ENCODE results near the gene MYG1. TPM values are rescaled to one million over a fixed set of nuclear protein-coding genes. Genes with fewer than 3 reads are reported as not detected.

MYG1 gene
- total and polyA plus RNA-seq, 2 of the 13 experiments (the other 11 are each of a cell fraction or from before 2014, with no cell fraction given): 38.6 to 58.0 TPM

DNA sequence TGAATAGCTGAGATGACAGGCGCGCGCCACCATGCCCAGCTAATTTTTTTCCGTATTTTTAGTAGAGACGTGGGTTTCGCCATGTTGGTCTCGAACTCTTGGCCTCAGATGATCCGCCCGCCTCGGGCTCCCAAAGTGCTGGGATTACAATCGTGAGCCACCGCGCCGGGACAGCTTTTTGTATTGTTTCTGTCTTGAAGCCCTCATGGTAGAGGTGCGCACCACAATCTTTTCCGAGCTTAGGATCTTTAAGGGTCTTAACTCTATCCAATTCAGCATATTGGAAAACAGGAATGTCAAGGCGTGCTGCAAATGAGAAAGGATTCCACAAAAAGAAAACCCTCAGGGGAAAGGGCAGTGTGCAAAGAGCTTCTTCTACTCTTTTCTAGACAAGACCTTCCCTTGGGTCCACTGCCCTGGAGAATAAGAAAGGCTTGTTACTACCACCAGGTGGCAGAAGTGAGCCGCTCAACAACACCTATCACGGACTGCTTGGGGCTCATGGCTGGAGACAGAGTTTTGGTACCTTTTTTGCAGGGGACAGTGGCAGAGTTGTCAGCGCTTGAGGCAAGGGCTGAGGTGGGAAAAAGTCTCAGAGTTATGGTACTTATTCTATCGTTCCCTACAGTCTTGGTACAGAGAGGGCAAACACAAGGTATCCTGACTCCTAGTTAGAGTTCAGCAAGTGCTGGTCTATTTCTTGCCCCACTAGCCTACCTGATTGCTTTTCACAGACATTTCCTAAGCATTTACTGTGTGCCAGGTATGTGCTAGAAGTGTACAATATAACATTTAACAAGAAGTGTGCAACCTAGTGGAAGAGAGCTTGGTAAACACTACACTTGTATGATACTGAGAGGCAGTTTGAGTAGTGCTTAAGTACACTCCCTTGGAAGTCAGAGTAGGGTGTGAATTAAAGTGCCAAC lies 53.1 kb downstream of the MYG1 start (continued):
- TF ChIP-seq, protein P1, sequence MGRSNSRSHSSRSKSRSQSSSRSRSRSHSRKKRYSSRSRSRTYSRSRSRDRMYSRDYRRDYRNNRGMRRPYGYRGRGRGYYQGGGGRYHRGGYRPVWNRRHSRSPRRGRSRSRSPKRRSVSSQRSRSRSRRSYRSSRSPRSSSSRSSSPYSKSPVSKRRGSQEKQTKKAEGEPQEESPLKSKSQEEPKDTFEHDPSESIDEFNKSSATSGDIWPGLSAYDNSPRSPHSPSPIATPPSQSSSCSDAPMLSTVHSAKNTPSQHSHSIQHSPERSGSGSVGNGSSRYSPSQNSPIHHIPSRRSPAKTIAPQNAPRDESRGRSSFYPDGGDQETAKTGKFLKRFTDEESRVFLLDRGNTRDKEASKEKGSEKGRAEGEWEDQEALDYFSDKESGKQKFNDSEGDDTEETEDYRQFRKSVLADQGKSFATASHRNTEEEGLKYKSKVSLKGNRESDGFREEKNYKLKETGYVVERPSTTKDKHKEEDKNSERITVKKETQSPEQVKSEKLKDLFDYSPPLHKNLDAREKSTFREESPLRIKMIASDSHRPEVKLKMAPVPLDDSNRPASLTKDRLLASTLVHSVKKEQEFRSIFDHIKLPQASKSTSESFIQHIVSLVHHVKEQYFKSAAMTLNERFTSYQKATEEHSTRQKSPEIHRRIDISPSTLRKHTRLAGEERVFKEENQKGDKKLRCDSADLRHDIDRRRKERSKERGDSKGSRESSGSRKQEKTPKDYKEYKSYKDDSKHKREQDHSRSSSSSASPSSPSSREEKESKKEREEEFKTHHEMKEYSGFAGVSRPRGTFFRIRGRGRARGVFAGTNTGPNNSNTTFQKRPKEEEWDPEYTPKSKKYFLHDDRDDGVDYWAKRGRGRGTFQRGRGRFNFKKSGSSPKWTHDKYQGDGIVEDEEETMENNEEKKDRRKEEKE (IDR thresholded peaks at IDR 0.05): no peak
- TF ChIP-seq ZNF17 (CRISPR knock-in tag; IDR thresholded peaks at IDR 0.05) (no peak), ZNF652 (CRISPR knock-in tag; IDR thresholded peaks at IDR 0.05; ENCODE audit: borderline replicate concordance, low read depth) (no peak), ATRX (CRISPR knock-in tag; IDR thresholded peaks at IDR 0.05; ENCODE audit: borderline replicate concordance) (no peak), PHF20 (CRISPR knock-in tag; IDR thresholded peaks at IDR 0.05) (no peak), RFX3 (CRISPR knock-in tag; IDR thresholded peaks at IDR 0.05) (no peak), JDP2 (CRISPR knock-in tag; IDR thresholded peaks at IDR 0.05; ENCODE audit: borderline replicate concordance) (no peak), ZNF20 (CRISPR knock-in tag; IDR thresholded peaks at IDR 0.05) (no peak), MZF1 (CRISPR knock-in tag; IDR thresholded peaks at IDR 0.05; ENCODE audit: borderline replicate concordance) (no peak), TP53 (CRISPR knock-in tag; conservative IDR thresholded peaks at IDR 0.05) (no peak), ASH2L (IDR thresholded peaks at IDR 0.05; ENCODE audit: insufficient read length, low read depth, low read length) (no peak), ZNF766 (CRISPR knock-in tag; IDR thresholded peaks at IDR 0.05; ENCODE audit: borderline replicate concordance) (no peak), NCOR1 (IDR thresholded peaks at IDR 0.05; ENCODE audit: borderline replicate concordance, low read length) (no peak), NCOA1 (CRISPR knock-in tag; IDR thresholded peaks at IDR 0.05) (no peak), ZFP90 (CRISPR knock-in tag; IDR thresholded peaks at IDR 0.05; ENCODE audit: borderline replicate concordance) (no peak), ZNF792 (CRISPR knock-in tag; IDR thresholded peaks at IDR 0.05) (peak; percentile 86), FOXJ3 (CRISPR knock-in tag; IDR thresholded peaks at IDR 0.05; ENCODE audit: borderline replicate concordance) (no peak)
- TF ChIP-seq, protein P2, sequence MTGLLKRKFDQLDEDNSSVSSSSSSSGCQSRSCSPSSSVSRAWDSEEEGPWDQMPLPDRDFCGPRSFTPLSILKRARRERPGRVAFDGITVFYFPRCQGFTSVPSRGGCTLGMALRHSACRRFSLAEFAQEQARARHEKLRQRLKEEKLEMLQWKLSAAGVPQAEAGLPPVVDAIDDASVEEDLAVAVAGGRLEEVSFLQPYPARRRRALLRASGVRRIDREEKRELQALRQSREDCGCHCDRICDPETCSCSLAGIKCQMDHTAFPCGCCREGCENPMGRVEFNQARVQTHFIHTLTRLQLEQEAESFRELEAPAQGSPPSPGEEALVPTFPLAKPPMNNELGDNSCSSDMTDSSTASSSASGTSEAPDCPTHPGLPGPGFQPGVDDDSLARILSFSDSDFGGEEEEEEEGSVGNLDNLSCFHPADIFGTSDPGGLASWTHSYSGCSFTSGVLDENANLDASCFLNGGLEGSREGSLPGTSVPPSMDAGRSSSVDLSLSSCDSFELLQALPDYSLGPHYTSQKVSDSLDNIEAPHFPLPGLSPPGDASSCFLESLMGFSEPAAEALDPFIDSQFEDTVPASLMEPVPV (CRISPR knock-in tag; IDR thresholded peaks at IDR 0.05): no peak
- TF ChIP-seq, protein P3, sequence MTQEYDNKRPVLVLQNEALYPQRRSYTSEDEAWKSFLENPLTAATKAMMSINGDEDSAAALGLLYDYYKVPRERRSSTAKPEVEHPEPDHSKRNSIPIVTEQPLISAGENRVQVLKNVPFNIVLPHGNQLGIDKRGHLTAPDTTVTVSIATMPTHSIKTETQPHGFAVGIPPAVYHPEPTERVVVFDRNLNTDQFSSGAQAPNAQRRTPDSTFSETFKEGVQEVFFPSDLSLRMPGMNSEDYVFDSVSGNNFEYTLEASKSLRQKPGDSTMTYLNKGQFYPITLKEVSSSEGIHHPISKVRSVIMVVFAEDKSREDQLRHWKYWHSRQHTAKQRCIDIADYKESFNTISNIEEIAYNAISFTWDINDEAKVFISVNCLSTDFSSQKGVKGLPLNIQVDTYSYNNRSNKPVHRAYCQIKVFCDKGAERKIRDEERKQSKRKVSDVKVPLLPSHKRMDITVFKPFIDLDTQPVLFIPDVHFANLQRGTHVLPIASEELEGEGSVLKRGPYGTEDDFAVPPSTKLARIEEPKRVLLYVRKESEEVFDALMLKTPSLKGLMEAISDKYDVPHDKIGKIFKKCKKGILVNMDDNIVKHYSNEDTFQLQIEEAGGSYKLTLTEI (CRISPR knock-in tag; conservative IDR thresholded peaks at IDR 0.05): no peak
- TF ChIP-seq, protein P4, sequence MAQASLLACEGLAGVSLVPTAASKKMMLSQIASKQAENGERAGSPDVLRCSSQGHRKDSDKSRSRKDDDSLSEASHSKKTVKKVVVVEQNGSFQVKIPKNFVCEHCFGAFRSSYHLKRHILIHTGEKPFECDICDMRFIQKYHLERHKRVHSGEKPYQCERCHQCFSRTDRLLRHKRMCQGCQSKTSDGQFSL (CRISPR knock-in tag; IDR thresholded peaks at IDR 0.05): no peak
- TF ChIP-seq, protein P5, sequence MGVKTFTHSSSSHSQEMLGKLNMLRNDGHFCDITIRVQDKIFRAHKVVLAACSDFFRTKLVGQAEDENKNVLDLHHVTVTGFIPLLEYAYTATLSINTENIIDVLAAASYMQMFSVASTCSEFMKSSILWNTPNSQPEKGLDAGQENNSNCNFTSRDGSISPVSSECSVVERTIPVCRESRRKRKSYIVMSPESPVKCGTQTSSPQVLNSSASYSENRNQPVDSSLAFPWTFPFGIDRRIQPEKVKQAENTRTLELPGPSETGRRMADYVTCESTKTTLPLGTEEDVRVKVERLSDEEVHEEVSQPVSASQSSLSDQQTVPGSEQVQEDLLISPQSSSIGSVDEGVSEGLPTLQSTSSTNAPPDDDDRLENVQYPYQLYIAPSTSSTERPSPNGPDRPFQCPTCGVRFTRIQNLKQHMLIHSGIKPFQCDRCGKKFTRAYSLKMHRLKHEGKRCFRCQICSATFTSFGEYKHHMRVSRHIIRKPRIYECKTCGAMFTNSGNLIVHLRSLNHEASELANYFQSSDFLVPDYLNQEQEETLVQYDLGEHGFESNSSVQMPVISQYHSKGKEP (CRISPR knock-in tag; IDR thresholded peaks at IDR 0.05): no peak

Measured in HepG2 (cell line).